ENCODE results near the gene KRTAP4-7.
A peak's percentile ranks its signal among the peaks of the same experiment; 100 is the strongest.
"Not testable (repeated sequence)": the region's sequence is repeated elsewhere in the genome, so short reads cannot be mapped to it uniquely, and the experiment has no call there.

KRTAP4-7 gene

DNA sequence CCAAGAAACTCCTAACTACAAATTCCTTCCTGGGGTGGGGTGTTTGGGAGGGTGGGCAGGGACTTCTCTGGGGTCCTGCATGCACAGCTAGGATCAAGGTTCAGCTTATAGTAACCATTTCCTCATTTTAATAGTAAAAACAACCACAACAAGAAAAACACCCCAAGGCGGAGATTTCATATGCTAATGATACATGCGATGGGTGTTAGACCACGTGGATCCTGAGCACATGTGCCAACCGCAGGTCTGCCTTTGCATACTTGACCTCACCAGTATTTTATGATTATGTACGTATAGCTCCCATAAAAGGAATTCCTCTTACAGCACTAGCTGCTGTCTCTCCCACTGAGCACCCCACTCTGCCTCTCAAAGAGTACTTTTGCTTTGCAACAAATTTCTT is 32.3 kb downstream of the KRTAP4-7 start:
- no peak for DNase-seq

GRCh38 chr17:41117846-41118386 is 34.0 kb downstream of the KRTAP4-7 start, which contains the start of gene KRTAP4-11:
TSS of gene KRTAP4-11 (minus strand) at chr17:41118373. CDS start at chr17:41118315, 58 bp downstream.
- DNase-seq: not testable (repeated sequence)

GRCh38 chr17:41118721-41119120 is 34.8 kb downstream of the KRTAP4-7 start:
- DNase-seq: no peak

DNA sequence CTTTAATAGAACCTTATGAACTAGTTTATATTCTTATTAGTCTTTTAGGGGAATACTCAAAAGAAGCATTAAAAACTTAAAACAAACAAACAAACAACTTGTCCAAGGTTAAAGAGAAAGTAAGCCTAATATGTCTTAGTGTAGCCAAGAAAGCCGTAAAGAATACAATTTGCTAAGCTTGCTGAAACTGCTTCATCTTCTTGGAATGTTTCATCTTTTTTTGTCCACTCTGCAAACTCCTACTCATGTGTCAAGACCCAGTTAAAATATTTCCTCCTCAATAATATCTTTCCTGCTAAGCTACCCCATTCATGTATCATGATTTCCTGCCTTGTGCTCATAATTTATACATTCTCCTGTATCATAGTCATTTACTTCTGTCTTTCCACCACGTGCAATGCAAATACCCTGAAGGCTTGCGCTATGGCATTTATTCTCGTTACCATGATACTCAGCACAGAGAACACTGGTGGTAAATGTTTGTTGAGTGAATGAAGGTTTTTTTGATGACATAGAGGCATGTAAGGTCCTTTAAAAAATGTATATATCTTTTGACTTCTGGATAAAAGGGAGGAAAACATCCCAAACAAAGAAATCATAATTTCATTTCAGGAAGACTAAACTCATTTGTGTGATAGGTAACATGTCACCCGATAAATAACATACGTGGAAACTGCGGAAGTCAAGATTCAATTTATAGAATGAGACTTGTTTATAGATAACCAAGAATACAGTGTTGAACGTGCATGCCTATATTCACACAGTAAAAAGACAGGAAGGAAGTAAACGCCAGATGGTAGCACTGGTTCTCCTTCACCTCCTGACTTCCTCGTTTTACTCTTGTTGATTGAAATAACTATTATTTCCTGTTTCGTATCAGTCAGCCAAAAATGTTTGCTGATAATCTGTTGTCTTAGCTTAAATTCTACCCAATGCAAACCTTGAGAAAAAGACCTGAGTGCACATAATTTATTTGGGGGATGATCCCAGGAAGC is 36.0 kb downstream of the KRTAP4-7 start:
- peak in 3 of 6 experiments; percentile 43 to 57 (median 52) for DNase-seq

DNA sequence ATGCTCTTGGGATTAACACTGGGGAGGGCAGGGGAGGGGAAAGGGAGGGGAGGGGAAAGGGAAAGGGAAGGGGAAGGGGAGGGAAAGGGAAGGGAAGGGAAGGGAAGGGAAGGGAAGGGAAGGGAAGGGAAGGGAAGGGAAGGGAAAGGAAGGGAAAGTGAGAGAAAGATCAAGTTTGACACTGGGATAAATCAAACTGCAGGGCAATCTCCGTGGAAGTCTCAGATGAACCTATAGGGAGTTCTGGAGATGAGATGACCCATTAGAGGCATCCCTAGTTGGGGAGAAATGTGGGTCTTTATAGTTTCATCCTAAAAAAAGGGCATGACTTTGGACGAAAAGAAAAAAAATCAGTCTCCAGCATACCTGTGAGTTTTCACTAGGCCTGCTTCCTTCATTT is 37.8 kb downstream of the KRTAP4-7 start:
- DNase-seq: no peak

GRCh38 chr17:41123292-41123990 is 39.5 kb downstream of the KRTAP4-7 start:
- peak in 2 of 6 experiments; percentile 23 for DNase-seq

DNA sequence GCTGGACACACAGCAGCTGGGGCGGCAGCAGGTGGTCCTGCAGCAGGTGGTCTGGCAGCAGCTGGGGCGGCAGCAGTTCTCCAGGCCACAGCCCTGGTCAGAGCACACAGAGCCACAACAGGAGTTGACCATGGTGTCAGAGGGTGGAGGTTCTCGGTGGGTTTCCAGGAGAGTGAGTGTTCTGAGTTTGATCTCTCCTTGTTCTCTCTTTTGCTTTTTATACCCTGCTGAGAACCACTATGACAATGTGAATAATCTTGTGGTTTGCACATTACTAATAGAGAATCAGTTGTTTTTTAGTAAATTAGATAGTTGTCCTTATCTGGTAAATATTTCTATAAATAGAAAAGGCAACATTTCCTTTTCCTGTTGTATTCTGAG is 40.0 kb downstream of the KRTAP4-7 start, which contains the start of gene KRTAP4-12:
TSS of gene KRTAP4-12 (minus strand) at position 192 of the 381 bp plus-strand sequence. CDS start at position 132, 60 bp downstream.
- DNase-seq: not testable (repeated sequence)

GRCh38 chr17:41125064-41125463 is 41.1 kb downstream of the KRTAP4-7 start:
- DNase-seq: no peak

- no peak for DNase-seq
These were observed 42.5 kb downstream of the KRTAP4-7 start for GRCh38 chr17:41126412-41126811.

- DNase-seq: no peak
These were observed 43.4 kb downstream of the KRTAP4-7 start for GRCh38 chr17:41127371-41127770.

- DNase-seq: no peak
These were observed 48.0 kb downstream of the KRTAP4-7 start for GRCh38 chr17:41131979-41132378.

GRCh38 chr17:41133880-41134735 is 50.2 kb downstream of the KRTAP4-7 start:
- DNase-seq: peak in 3 of 6 experiments; percentile 34 to 44 (median 43)

Measured in stimulated activated naive CD4-positive, alpha-beta T cell (primary cell).